Adrenal gland (tissue), 12 donors: ENCODE measurements around the gene TENM4. TPM values are rescaled to one million over a fixed set of nuclear protein-coding genes. Genes with fewer than 3 reads are reported as not detected.

Experiments
- DNase-seq, 7 donors: peaks; one replicate each; pipeline ENCODE4 v3.0.0-alpha.2; 2019 to 2020
- H3K27ac ChIP-seq, 5 donors: fragments of 200-600 bp; sonication (generic) in 4 of 5; 1 replicate in 3 of 5; 2 replicates in 2 of 5; pipeline versions ENCODE4 v1.5.1 to v1.8.0; 2016 to 2020; ENCODE audit warnings: mild to moderate bottlenecking in 1 of 5
- H3K27me3 ChIP-seq: fragments of 200-600 bp; 2 replicates; pipeline ENCODE4 v1.8.0; 2021
- H3K36me3 ChIP-seq, 2 donors: fragments of 200-600 bp; replicated peaks in 1 of 2; 1 replicate in 1 of 2; 2 replicates in 1 of 2; pipeline versions ENCODE4 v1.5.1 to v1.8.0; 2018 to 2022
- H3K4me1 ChIP-seq, 2 donors: fragments of 200-600 bp; replicated peaks in 1 of 2; 1 replicate in 1 of 2; 2 replicates in 1 of 2; pipeline versions ENCODE4 v1.5.1 to v1.8.0; 2018 to 2021
- H3K4me3 ChIP-seq, 4 donors: fragments of 200-600 bp; sonication (generic) in 3 of 4; one replicate each; pipeline ENCODE4 v1.5.1; 2016 to 2018
- H3K9me3 ChIP-seq, 3 donors: fragments of 200-600 bp; sonication (generic) in 1 of 3; replicated peaks in 1 of 3; 1 replicate in 2 of 3; 2 replicates in 1 of 3; pipeline versions ENCODE4 v1.5.1 to v1.8.0; 2016 to 2021
- CTCF ChIP-seq, 6 experiments: fragments of 450-650 bp in 4 of 6; fragments of 200-600 bp in 2 of 6; sonication (generic) in 1 of 6; IDR thresholded peaks; 1 replicate in 5 of 6; 2 replicates in 1 of 6; pipeline versions ENCODE4 v1.5.1 to v1.8.0; 2016 to 2021; ENCODE audit warnings: antibody characterized with exemption in 6 of 6, mild to moderate bottlenecking in 2 of 6, moderate library complexity in 1 of 6
- POLR2A ChIP-seq, 2 donors: fragments of 450-650 bp; IDR thresholded peaks; one replicate each; pipeline ENCODE4 v1.6.1; 2017; ENCODE audit warnings: antibody characterized with exemption in 2 of 2, mild to moderate bottlenecking in 2 of 2, moderate library complexity in 1 of 2
- WGBS, 4 donors: extraction: QIAGEN DNeasy Blood & Tissue Kit in 2 of 4; methylation state at CpG; one replicate each; pipeline versions ENCODE4 v1.1.5 to v1.1.7; 2013 to 2017; 5-methylcytosine and 5-hydroxymethylcytosine counted together
- intact Hi-C, 2 donors: fragments of 100-400 bp; cut with DNase I; formaldehyde crosslinking; loops; one replicate each; pipeline versions ENCODE4 v1.14.1 to v1.15.0; 2022 to 2023
- polyA plus RNA-seq, 3 donors: library from polyadenylated mRNA; stranded (reverse); fragments of 200-250 nt in 2 of 3; fragments of 350-450 nt in 1 of 3; fragmentation: Illumina TruSeq in 1 of 3; extraction: RNeasy Lipid Tissue Mini Kit (QIAGEN cat#74804) in 1 of 3; gene quantifications; one replicate each; pipeline ENCODE4 v1.2.3, GENCODE V29; 2013 to 2014
- total RNA-seq, 9 donors: library from RNA; depleted of rRNA in 4 of 9; stranded (reverse); fragments of >200 nt in 4 of 9; fragments of 120-200 nt in 1 of 9; fragmentation: NEBNext Ultra II Directional in 1 of 9; extraction: Animal tissue kit (Norgen Biotek cat#: 25700) in 1 of 9; gene quantifications; one replicate each; pipeline versions ENCODE4 v1.1.0 to v1.2.4, GENCODE V29; 2013 to 2023
- donor health status: healthy with polysubstance abuse.
- donor health status: Bipolar disorder and iron deficiency.
- donor health status: DM: yes; HTN: yes; CAD: no.
- donor health status: DM: no; HTN: no; CAD: no.
- donor health status: DM: no; HTN: no; CAD: no.
- donor health status: DM: yes; HTN: yes; CAD: no.

Gene TENM4
- total and polyA plus RNA-seq, 12 donors, result 0.74 to 24.9 (median 6.7) TPM

GRCh38 chr11:79330651-79331050 is 110.2 kb downstream of the TENM4 start:
- WGBS, 4 donors, result 75 to 89% (median 82%) methylated on average over 8 of the region's 8 CpGs
- no peaks in the 10 kb centered on the region for H3K4me1 ChIP-seq
- intact Hi-C loops, result no loop called here
- no peak for DNase-seq
- no peaks in the 10 kb centered on the region for H3K36me3 ChIP-seq
- H3K27me3 ChIP-seq, result no peaks in the 10 kb centered on the region
- H3K4me3 ChIP-seq, result no peak overlapping the region
- no peak overlapping the region for H3K27ac ChIP-seq
- H3K9me3 ChIP-seq, result no peaks in the 10 kb centered on the region
- TF ChIP-seq CTCF (IDR thresholded peaks at IDR 0.05), result no peak
- no peak for TF ChIP-seq POLR2A (IDR thresholded peaks at IDR 0.05)

- H3K36me3 ChIP-seq, result no peaks in the 10 kb centered on the region
- no peaks in the 10 kb centered on the region for H3K4me1 ChIP-seq
- TF ChIP-seq POLR2A (IDR thresholded peaks at IDR 0.05) (no peak), CTCF (IDR thresholded peaks at IDR 0.05) (no peak)
- no peaks in the 10 kb centered on the region for H3K27me3 ChIP-seq
- 81 to 85% (median 83%) methylated on average over 6 of the region's 6 CpGs for WGBS, 4 donors
- no peak overlapping the region for H3K4me3 ChIP-seq
- intact Hi-C loops, result no loop called here
- no peak for DNase-seq
- H3K27ac ChIP-seq, result no peak overlapping the region
- H3K9me3 ChIP-seq, result no peaks in the 10 kb centered on the region
Observed at GRCh38 chr11:79329561-79329960, 111.3 kb downstream of the TENM4 start.

- intact Hi-C loops, result no loop called here
- Histone ChIP-seq H3K4me3 (no peak overlapping the region), H3K27me3 (no peaks in the 10 kb centered on the region), H3K4me1 (no peaks in the 10 kb centered on the region), H3K27ac (no peak overlapping the region), H3K36me3 (no peaks in the 10 kb centered on the region), H3K9me3 (no peaks in the 10 kb centered on the region)
- DNase-seq, result no peak
- 88 to 96% (median 91%) methylated on average over 9 of the region's 9 CpGs for WGBS, 4 donors
- no peak for TF ChIP-seq CTCF (IDR thresholded peaks at IDR 0.05)
- TF ChIP-seq POLR2A (IDR thresholded peaks at IDR 0.05), result no peak
Observed at GRCh38 chr11:79328402-79328801, 112.4 kb downstream of the TENM4 start.

- Histone ChIP-seq H3K9me3 (no peaks in the 10 kb centered on the region), H3K4me3 (no peak overlapping the region), H3K4me1 (no peaks in the 10 kb centered on the region), H3K27me3 (no peaks in the 10 kb centered on the region), H3K27ac (no peak overlapping the region), H3K36me3 (no peaks in the 10 kb centered on the region)
- 91 to 98% (median 95%) methylated on average over 10 of the region's 10 CpGs for WGBS, 4 donors
- DNase-seq, result no peak
- intact Hi-C loops, result no loop called here
- TF ChIP-seq CTCF (IDR thresholded peaks at IDR 0.05) (no peak), POLR2A (IDR thresholded peaks at IDR 0.05) (no peak)
Observed at GRCh38 chr11:79325851-79326250, 115.0 kb downstream of the TENM4 start.
